Skeletal muscle tissue (tissue), 4 donors: ENCODE data around the gene SLC1A2. TPM values are rescaled to one million over a fixed set of nuclear protein-coding genes. Genes with fewer than 3 reads are reported as not detected.
A peak's percentile ranks its signal among the peaks of the same experiment; 100 is the strongest.

Source experiments
- H3K27ac ChIP-seq: one replicate; pipeline ENCODE4 v1.7.0; 2013; ENCODE audit warnings: mild to moderate bottlenecking, low read depth, low read length, inconsistent platforms
- H3K27me3 ChIP-seq, 3 donors: one replicate each; pipeline ENCODE4 v1.7.0; 2013; ENCODE audit warnings: low read length in 3 of 3; ENCODE audit not compliant: control insufficient read depth in 3 of 3, insufficient read depth in 3 of 3
- H3K36me3 ChIP-seq, 3 donors: one replicate each; pipeline ENCODE4 v1.7.0; 2013; ENCODE audit warnings: low read length in 3 of 3; ENCODE audit not compliant: control insufficient read depth in 3 of 3, insufficient read depth in 3 of 3
- H3K4me1 ChIP-seq, 3 donors: one replicate each; pipeline ENCODE4 v1.7.0; 2013; ENCODE audit warnings: low read length in 3 of 3, mild to moderate bottlenecking in 3 of 3; ENCODE audit not compliant: control insufficient read depth in 3 of 3, insufficient read depth in 3 of 3
- H3K4me3 ChIP-seq, 3 donors: one replicate each; pipeline ENCODE4 v1.7.0; 2013; ENCODE audit warnings: low read length in 3 of 3
- H3K9ac ChIP-seq, 3 donors: one replicate each; pipeline ENCODE4 v1.7.0; 2013; ENCODE audit warnings: low read length in 3 of 3, mild to moderate bottlenecking in 3 of 3, moderate library complexity in 2 of 3, low read depth in 1 of 3
- H3K9me3 ChIP-seq, 3 donors: one replicate each; pipeline ENCODE4 v1.7.0; 2013; ENCODE audit warnings: low read length in 3 of 3; ENCODE audit not compliant: control insufficient read depth in 3 of 3
- total RNA-seq: library from RNA; depleted of rRNA; stranded (reverse); fragments of >200 nt; gene quantifications from one replicate; pipeline ENCODE4 v1.2.3, GENCODE V29; 2014
- donor health status: Osteomylitis.

Gene SLC1A2
- total RNA-seq, 1 donor from 2014 or later: 1.6 TPM

DNA sequence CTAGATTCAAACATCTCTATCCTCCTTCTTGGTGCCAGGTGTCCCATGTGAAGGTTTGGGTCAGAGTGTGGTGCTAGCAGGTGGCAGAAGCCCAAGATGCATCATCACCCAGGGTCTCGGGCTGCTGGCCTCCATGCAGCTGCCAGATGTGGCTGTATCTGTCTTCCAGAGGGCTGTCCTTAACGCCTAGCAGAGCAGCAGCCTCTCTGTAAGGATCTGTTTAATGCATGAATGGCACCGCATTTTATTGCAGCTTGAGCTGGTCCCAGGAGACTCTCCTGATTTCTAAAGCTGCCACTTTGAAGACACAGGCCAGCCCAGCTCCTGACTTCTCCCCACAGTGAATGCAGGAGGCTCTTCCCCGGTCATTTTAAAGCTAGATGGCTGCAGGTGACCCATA is 26.3 kb downstream of the SLC1A2 start:
- H3K4me1 ChIP-seq: peaks cover 4 to 10% (median 7%) of the 10 kb centered on the region in 3 donors
- no peaks in the 10 kb centered on the region for H3K27me3 ChIP-seq
- H3K9ac ChIP-seq: no peak overlapping the region
- no peak overlapping the region for H3K4me3 ChIP-seq
- H3K9me3 ChIP-seq: no peaks in the 10 kb centered on the region
- no peaks in the 10 kb centered on the region for H3K36me3 ChIP-seq
- H3K27ac ChIP-seq: no peak overlapping the region

DNA sequence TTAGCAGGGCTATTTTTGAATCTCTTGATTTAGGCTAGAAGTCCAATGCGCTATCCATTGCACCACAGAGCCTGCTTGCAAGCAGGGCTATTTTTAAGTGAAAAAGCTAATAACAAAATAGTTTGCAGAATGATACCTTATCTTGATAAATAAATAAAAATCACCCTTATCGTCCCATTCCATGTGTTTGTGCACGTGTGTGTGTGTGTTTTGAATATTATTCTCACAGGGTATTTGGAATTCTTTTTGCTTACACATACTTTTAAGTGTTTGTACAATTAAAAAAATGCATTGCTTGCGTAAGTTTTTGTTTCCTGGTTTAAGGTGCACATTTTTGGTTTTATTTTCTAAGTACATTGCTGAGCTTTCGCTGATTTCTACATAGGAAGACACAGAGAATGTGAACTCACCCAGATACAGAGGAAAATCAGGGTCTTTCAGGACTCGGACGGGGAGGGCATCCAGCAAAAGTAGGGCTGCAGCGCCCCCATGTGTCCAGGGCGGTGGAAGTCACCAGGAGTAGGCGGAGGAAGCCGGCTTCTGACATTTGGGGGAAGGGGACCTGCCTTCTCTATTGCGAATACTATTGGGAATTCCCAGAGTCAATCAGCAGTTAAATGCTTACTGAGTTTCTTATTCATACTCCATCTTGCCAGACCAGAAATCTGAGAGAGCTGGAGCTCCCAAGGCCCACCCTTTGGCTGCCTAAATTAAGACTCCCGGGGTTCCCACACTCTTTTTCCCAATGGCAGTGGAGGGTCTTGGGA is 27.3 kb downstream of the SLC1A2 start:
- no peak overlapping the region for H3K27ac ChIP-seq
- peak overlapping the region in 1 of 3 donors; percentile 41 for H3K4me3 ChIP-seq
- no peak overlapping the region for H3K9ac ChIP-seq
- no peaks in the 10 kb centered on the region for H3K27me3 ChIP-seq
- H3K4me1 ChIP-seq: peaks cover 4 to 10% (median 7%) of the 10 kb centered on the region in 3 donors
- no peaks in the 10 kb centered on the region for H3K36me3 ChIP-seq
- H3K9me3 ChIP-seq: no peaks in the 10 kb centered on the region

DNA sequence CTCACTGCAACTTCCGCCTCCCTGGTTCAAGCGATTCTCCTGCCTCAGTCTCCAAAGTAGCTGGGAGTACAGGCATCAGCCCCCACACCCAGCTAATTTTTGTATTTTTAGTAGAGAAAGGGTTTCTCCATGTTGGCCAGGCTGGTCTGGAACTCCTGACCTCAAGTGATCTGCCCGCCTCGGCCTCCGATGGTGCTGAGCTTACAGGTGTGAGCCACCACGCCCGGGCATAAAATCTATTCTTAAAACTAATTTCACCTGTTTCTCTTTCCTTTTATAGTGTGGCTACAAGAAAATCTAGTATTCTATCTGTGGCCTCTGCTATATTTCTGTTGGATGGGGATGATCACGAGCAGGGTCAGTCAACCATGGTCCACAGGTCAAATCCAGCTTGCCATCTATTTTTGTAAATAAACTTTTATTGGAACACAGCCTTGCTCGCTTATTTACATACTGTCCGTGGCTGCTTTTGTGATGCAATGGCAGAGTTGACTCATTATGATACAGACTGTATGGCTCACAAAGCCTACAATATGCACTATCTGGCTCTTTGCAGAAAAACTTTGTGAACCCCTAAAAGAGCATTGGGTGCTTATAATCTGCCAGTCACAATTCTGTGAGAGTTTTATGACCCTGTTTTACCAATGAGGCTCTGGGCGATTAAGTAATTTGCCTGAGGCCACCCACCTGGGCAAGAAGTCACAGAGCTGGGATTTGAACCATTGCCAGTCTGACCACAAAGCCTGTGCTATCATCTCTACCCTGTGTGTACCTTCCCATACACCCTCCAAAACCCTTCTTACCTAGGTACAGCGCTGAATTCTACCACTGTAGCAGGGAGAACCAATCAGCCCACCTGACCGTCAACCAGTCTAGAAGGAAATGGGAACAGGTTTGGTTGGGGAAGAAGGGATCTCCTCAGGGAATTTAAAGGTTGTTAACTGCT is 28.3 kb downstream of the SLC1A2 start:
- Histone ChIP-seq H3K9ac (no peak overlapping the region), H3K27me3 (no peaks in the 10 kb centered on the region), H3K4me3 (no peak overlapping the region), H3K9me3 (no peaks in the 10 kb centered on the region), H3K27ac (no peak overlapping the region), H3K36me3 (no peaks in the 10 kb centered on the region), H3K4me1 (peaks cover 4 to 10% (median 7%) of the 10 kb centered on the region in 3 donors)

DNA sequence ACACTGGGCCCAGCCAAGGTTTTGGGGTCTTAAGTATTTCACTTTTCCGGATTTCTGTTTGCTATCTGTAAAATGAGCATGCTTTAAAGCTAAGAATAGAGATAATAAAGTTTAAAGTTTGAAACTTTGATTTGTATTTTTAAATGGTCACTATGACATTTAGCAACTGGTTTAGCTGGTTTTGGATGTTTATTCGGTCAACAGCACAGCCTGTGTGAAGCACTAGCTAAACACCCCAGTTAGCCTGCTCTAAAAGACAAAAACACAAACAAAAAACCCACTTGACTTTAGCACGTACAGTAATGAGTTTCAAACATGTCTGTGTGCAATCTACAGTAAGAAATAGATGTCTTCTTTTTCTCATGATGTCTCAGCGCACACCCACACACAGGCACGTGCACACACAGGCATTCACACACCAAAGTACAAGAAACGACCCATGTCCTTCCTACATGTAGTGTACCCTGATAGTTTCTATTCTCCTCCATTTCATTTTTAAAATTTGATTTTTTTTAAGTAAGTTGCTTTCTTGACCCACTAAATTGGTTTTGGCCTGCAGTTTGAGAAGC is 29.4 kb downstream of the SLC1A2 start:
- no peak overlapping the region for H3K9ac ChIP-seq
- H3K4me1 ChIP-seq: peaks cover 4 to 10% (median 7%) of the 10 kb centered on the region in 3 donors
- H3K27ac ChIP-seq: no peak overlapping the region
- H3K36me3 ChIP-seq: no peaks in the 10 kb centered on the region
- H3K27me3 ChIP-seq: no peaks in the 10 kb centered on the region
- H3K9me3 ChIP-seq: no peaks in the 10 kb centered on the region
- H3K4me3 ChIP-seq: no peak overlapping the region

DNA sequence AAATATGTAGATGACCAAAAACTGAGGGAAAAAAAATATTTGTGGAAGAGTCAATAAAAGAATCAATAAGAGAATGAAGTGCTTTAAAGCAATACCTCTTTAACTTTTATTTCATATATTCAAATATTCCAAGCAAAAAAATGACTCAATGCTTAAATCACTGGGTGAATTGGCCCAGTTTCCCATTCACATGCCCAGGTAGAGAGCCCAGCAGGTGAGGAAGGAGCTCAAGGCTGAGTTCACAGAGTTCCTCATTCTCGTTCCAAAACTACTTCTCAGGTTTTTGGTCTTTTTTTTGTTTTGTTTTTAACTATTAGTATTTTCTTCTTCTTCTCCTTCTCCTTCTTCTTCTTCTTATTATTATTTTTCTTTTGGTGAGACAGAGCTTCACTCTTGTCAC is 30.2 kb downstream of the SLC1A2 start:
- peaks cover 4 to 10% (median 7%) of the 10 kb centered on the region in 3 donors for H3K4me1 ChIP-seq
- H3K27ac ChIP-seq: no peak overlapping the region
- H3K4me3 ChIP-seq: no peak overlapping the region
- H3K36me3 ChIP-seq: no peaks in the 10 kb centered on the region
- H3K9me3 ChIP-seq: no peaks in the 10 kb centered on the region
- no peaks in the 10 kb centered on the region for H3K27me3 ChIP-seq
- no peak overlapping the region for H3K9ac ChIP-seq

DNA sequence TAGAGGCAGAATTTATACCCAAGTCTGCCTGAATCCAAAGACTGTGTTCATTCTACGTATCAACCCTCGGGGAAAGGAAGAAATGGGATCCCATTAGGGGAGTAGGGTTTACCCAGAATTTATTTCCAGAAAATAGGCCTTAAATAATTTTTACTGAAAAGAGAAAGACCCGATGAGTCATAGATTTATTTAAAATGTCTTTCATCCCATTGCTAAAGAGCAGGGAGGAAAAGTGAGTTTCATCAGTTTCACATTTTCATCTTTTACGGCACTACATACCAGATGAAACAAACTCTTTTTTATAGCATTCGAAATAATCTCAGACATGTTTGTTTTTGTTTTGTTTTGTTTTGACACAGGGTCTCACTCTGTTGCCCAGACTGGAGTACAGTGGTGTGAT is 31.3 kb downstream of the SLC1A2 start:
- no peaks in the 10 kb centered on the region for H3K36me3 ChIP-seq
- no peak overlapping the region for H3K27ac ChIP-seq
- H3K9ac ChIP-seq: no peak overlapping the region
- no peak overlapping the region for H3K4me3 ChIP-seq
- H3K9me3 ChIP-seq: no peaks in the 10 kb centered on the region
- H3K27me3 ChIP-seq: no peaks in the 10 kb centered on the region
- peaks cover 4 to 10% (median 7%) of the 10 kb centered on the region in 3 donors for H3K4me1 ChIP-seq

DNA sequence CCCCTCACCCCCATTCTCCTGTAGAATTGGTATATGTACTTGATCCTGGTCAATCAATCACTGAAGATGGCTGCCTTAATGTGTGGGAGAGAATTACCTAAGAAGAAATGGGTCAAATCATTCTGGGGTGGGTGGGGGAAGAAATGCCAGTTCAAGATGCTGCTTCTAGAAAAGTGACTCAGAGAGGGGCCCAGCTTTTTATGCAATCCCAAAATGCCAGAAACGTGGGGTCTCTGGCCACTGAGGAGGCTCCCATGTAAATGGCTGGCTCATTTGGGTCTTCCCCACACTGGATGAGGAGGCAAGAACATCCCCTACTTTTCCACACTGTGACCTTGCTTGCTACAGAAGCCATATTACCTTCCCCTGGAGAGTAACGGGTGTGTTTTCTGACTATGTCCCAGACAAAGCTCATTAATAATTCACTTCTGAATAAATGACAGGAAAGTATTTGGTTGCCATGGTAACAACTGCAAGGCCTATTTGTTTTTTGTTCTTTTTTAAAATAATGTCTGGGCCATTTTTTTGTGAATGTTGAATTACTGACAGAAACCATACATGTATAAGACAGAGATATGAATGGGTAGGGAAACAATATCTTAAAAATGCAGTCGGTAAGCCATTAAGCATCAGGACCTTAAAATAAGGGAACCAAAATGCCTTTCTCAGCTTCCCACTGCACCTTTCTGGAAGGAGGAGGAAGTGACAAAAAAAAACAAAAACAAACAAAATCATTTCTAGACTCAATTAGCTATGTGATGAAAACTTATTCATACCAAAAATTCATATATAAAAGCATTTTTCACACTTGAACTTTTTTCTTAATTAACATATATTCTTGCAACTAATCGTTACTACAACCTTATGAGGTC is 32.0 kb downstream of the SLC1A2 start:
- no peaks in the 10 kb centered on the region for H3K9me3 ChIP-seq
- H3K27me3 ChIP-seq: no peaks in the 10 kb centered on the region
- H3K36me3 ChIP-seq: no peaks in the 10 kb centered on the region
- H3K4me3 ChIP-seq: no peak overlapping the region
- no peak overlapping the region for H3K27ac ChIP-seq
- H3K4me1 ChIP-seq: peaks cover 4 to 9% (median 7%) of the 10 kb centered on the region in 3 donors
- H3K9ac ChIP-seq: no peak overlapping the region

DNA sequence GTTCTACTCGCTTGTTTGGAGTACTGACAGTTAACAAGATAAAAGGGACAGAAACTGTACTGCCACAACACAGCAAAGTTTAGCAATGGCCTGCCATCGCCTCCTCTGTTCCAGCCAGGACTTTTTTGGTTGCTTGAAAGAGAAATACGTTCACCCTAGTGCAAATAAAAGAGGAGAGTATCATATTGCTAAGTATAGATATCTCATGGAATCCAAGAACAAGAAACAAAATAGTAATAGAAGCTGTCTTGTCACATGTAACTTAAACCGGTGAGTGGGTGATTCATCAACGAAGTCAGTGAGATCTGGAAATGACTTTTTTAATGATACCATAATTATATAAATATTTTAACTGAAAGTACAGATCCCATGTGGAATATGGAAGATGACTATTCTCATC is 35.4 kb downstream of the SLC1A2 start:
- Histone ChIP-seq H3K36me3 (no peaks in the 10 kb centered on the region), H3K9me3 (no peaks in the 10 kb centered on the region), H3K27ac (no peak overlapping the region)

DNA sequence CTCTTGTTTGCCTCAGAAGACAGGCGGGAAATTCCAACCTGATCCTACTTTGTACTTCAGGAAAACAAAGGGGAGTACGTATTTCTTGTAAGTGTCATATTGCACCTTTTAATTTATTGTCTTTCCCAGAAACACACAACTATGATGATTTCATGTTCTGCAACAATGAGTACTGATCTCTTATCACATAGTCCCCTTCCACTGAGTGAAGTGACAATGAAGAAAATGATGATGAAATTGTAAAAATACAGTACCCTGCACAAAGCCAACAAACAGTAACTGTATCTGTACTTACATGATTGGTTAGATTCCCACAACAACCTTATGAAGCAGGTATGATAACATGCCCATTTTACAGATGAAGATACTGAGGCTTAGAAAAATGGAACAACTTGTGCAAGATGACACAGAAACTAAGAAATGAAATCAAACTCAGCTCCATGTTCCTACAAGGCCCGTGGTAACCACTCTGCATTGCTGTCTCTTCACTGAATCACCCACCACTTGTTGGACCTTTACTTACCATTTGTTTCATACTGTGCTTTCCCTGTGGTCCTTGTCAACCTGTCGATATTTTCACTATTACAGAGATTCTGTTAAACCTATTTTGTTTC is 37.5 kb downstream of the SLC1A2 start:
- Histone ChIP-seq H3K27ac (no peak overlapping the region), H3K4me1 (peaks cover 2 to 6% (median 3%) of the 10 kb centered on the region in 3 donors), H3K4me3 (no peak overlapping the region), H3K27me3 (no peaks in the 10 kb centered on the region), H3K9ac (no peak overlapping the region), H3K36me3 (no peaks in the 10 kb centered on the region), H3K9me3 (no peaks in the 10 kb centered on the region)

More for the DNA sequence above, 35.4 kb downstream of the SLC1A2 start:
- H3K4me3 ChIP-seq: no peak overlapping the region
- peaks cover 0 to 4% (median 3%) of the 10 kb centered on the region in 3 donors for H3K4me1 ChIP-seq
- H3K27me3 ChIP-seq: no peaks in the 10 kb centered on the region
- no peak overlapping the region for H3K9ac ChIP-seq
